HCT116 (cell line): Measurements from ENCODE around the gene ELAC1. TPM values are rescaled to one million over a fixed set of nuclear protein-coding genes. Genes with fewer than 3 reads are reported as not detected.

Source experiments
- ATAC-seq: fragments of 200-7000 bp; cut with Tn5 transposase; 2 replicates; pipeline ENCODE4 v1.9.1; 2020; ENCODE audit warnings: mild to moderate bottlenecking, moderate library complexity
- BruUV-seq: library from RNA; stranded (reverse); fragments of 400-500 nt; replicated peaks from 2 replicates; lab custom pipeline; 2021; lab: Mats Ljungman, UMichigan
- CTCF ChIA-PET: fragments of 300-600 bp; sonication (Branson Sonifier 250); formaldehyde crosslinking; loops from one replicate; lab custom pipeline; 2021; ENCODE audit warnings: antibody characterized with exemption; lab: Charles Lee
- POLR2A ChIA-PET: fragments of 300-600, 350-600 bp; sonication (Branson Sonifier 250); formaldehyde crosslinking; loops from one replicate; lab custom pipeline; 2021; ENCODE audit warnings: antibody characterized with exemption; lab: Charles Lee
- RAD21 ChIA-PET, 2 experiments: fragments of 300-600 bp; sonication (Branson Sonifier 250); formaldehyde crosslinking; loops; one replicate each; lab custom pipeline; 2023; ENCODE audit warnings: low total read pairs in 2 of 2; ENCODE audit not compliant: uncharacterized antibody in 2 of 2, unreplicated experiment in 2 of 2, low non-redundant PET in 1 of 2; lab: Charles Lee
- DNase-seq: peaks from one replicate; pipeline ENCODE4 v3.0.0-alpha.2; 2010; ENCODE audit warnings: low read depth, low spot score
- H2AFZ ChIP-seq: fragments of 200-600 bp; shearing (Covaris generic), sonication (generic); 2 replicates; pipeline ENCODE4 v1.6.1; 2017; ENCODE audit warnings: low read depth, mixed run types, mixed read lengths, antibody characterized with exemption, low read length; ENCODE audit not compliant: poor library complexity, severe bottlenecking
- H3K27ac ChIP-seq: 2 replicates; pipeline ENCODE4 v1.5.1; 2012; ENCODE audit warnings: low read depth, low read length
- H3K27me3 ChIP-seq: fragments of 200-600 bp; sonication (generic); 2 replicates; pipeline ENCODE4 v1.6.1; 2016; ENCODE audit warnings: mixed run types, low read length, mixed read lengths; ENCODE audit not compliant: insufficient read depth
- H3K36me3 ChIP-seq, 2 experiments: fragments of 200-500 bp in 1 of 2; fragments of 200-600 bp in 1 of 2; sonication (Bioruptor generic) in 1 of 2; sonication (generic) in 1 of 2; 2 replicates each; pipeline versions ENCODE4 v1.5.1 to v1.6.1; 2014 to 2016; ENCODE audit warnings: low read length in 2 of 2, inconsistent platforms in 1 of 2, mixed read lengths in 1 of 2, mixed run types in 1 of 2; ENCODE audit not compliant: insufficient read depth in 2 of 2, control insufficient read depth in 1 of 2
- H3K4me1 ChIP-seq, 2 experiments: fragments of 200-600 bp in 1 of 2; sonication (generic) in 1 of 2; 2 replicates each; pipeline versions ENCODE4 v1.5.1 to v1.6.1; 2012 to 2017; ENCODE audit warnings: low read length in 2 of 2, inconsistent platforms in 1 of 2, mild to moderate bottlenecking in 1 of 2, mixed read lengths in 1 of 2, mixed run types in 1 of 2, moderate library complexity in 1 of 2; ENCODE audit not compliant: insufficient read depth in 2 of 2, control insufficient read depth in 1 of 2
- H3K4me2 ChIP-seq: fragments of 200-600 bp; sonication (generic); 2 replicates; pipeline ENCODE4 v1.6.1; 2017; ENCODE audit warnings: mixed run types, low read length, mixed read lengths
- H3K4me3 ChIP-seq, 2 experiments: fragments of 200-600 bp in 1 of 2; sonication (generic) in 1 of 2; replicated peaks in 1 of 2; 2 replicates each; pipeline ENCODE4 v1.5.1; 2011 to 2016; ENCODE audit warnings: low read length in 2 of 2, control low read depth in 1 of 2, low read depth in 1 of 2, mild to moderate bottlenecking in 1 of 2, mixed read lengths in 1 of 2, mixed run types in 1 of 2
- H3K79me2 ChIP-seq: fragments of 200-600 bp; sonication (generic); 2 replicates; pipeline ENCODE4 v1.6.1; 2017; ENCODE audit warnings: mild to moderate bottlenecking, mixed run types, low read length, moderate library complexity, mixed read lengths; ENCODE audit not compliant: insufficient read depth
- H3K9ac ChIP-seq: fragments of 200-600 bp; sonication (generic); 2 replicates; pipeline ENCODE4 v1.6.1; 2016; ENCODE audit warnings: low read length, mixed read lengths
- H3K9me2 ChIP-seq: fragments of 200-600 bp; sonication (generic), shearing (Covaris generic); 2 replicates; pipeline ENCODE4 v1.6.1; 2017; ENCODE audit warnings: mixed run types, mild to moderate bottlenecking, moderate library complexity; ENCODE audit not compliant: insufficient read depth
- H3K9me3 ChIP-seq, 2 experiments: fragments of 200-500 bp in 1 of 2; fragments of 200-600 bp in 1 of 2; sonication (Bioruptor generic) in 1 of 2; sonication (generic) in 1 of 2; 2 replicates each; pipeline ENCODE4 v1.6.1; 2014 to 2017; ENCODE audit warnings: low read length in 2 of 2, mixed read lengths in 2 of 2, inconsistent platforms in 1 of 2, low read depth in 1 of 2, mild to moderate bottlenecking in 1 of 2, mixed run types in 1 of 2, moderate library complexity in 1 of 2; ENCODE audit not compliant: control insufficient read depth in 1 of 2, insufficient read depth in 1 of 2
- H4K20me1 ChIP-seq: fragments of 200-600 bp; sonication (generic), shearing (Covaris generic); 2 replicates; pipeline ENCODE4 v1.6.1; 2017; ENCODE audit warnings: mixed run types, mild to moderate bottlenecking, moderate library complexity; ENCODE audit not compliant: insufficient read depth
- CBX3 ChIP-seq: IDR thresholded peaks from 2 replicates; pipeline ENCODE4 v1.6.1; 2012; ENCODE audit warnings: low read depth
- CEBPB ChIP-seq: IDR thresholded peaks from 2 replicates; pipeline ENCODE4 v1.6.1; 2012; ENCODE audit warnings: low read depth
- CTCF ChIP-seq, 3 experiments: fragments of 200-600 bp in 1 of 3; sonication (generic) in 1 of 3; IDR thresholded peaks in 2 of 3; conservative IDR thresholded peaks in 1 of 3; 2 replicates each; pipeline ENCODE4 v1.5.1; 2012 to 2017; ENCODE audit warnings: low read depth in 2 of 3, low read length in 2 of 3, antibody characterized with exemption in 1 of 3, borderline replicate concordance in 1 of 3, control low read depth in 1 of 3, mild to moderate bottlenecking in 1 of 3, mixed read lengths in 1 of 3, mixed run types in 1 of 3, moderate library complexity in 1 of 3; ENCODE audit not compliant: insufficient read depth in 1 of 3
- EGR1 ChIP-seq: IDR thresholded peaks from 2 replicates; pipeline ENCODE4 v1.6.1; 2012; ENCODE audit warnings: low read depth
- FOSL1 ChIP-seq: IDR thresholded peaks from 2 replicates; pipeline ENCODE4 v1.6.1; 2012; ENCODE audit warnings: low read depth
- JUND ChIP-seq: IDR thresholded peaks from 2 replicates; pipeline ENCODE4 v1.6.1; 2012
- POLR2A ChIP-seq: IDR thresholded peaks from 2 replicates; pipeline ENCODE4 v1.7.0; 2011; ENCODE audit warnings: borderline replicate concordance; ENCODE audit not compliant: insufficient read depth, insufficient read length; ENCODE audit errors: extremely low read depth
- POLR2AphosphoS5 ChIP-seq: IDR thresholded peaks from 2 replicates; pipeline ENCODE4 v1.6.1; 2011; ENCODE audit warnings: mild to moderate bottlenecking, low read depth, low read length, moderate library complexity
- RAD21 ChIP-seq: IDR thresholded peaks from 2 replicates; pipeline ENCODE4 v1.6.1; 2012; ENCODE audit warnings: low read depth, mild to moderate bottlenecking
- SRF ChIP-seq: IDR thresholded peaks from 2 replicates; pipeline ENCODE4 v1.6.1; 2012; ENCODE audit warnings: low read depth
- TCF7L2 ChIP-seq: IDR thresholded peaks from 2 replicates; pipeline ENCODE4 v1.7.0; 2011; ENCODE audit warnings: borderline replicate concordance, inconsistent platforms; ENCODE audit not compliant: insufficient read depth, insufficient read length; ENCODE audit errors: extremely low read depth
- ZFX ChIP-seq: fragments of 450-650 bp; IDR thresholded peaks from 2 replicates; pipeline ENCODE4 v1.6.1; 2017
- ZNF274 ChIP-seq: fragments of 200-500 bp; sonication (Bioruptor generic); IDR thresholded peaks from 2 replicates; pipeline ENCODE4 v1.6.1; 2014; ENCODE audit warnings: mild to moderate bottlenecking, low read depth, low read length, inconsistent platforms
- intact Hi-C: fragments of 100-400 bp; cut with micrococcal nuclease; formaldehyde crosslinking; loops from 2 replicates; pipeline ENCODE4 v1.10.0; 2022
- total RNA-seq: library from RNA; stranded (reverse); gene quantifications from one replicate; pipeline ENCODE4 v1.2.1, GENCODE V29; 2021; ENCODE audit not compliant: unreplicated experiment
- TF ChIP-seq, protein P1 (sequence below): IDR thresholded peaks from 2 replicates; pipeline ENCODE4 v1.6.1; 2012
- TF ChIP-seq, protein P2 (sequence below): IDR thresholded peaks from 2 replicates; pipeline ENCODE4 v1.6.1; 2012; ENCODE audit warnings: low read depth

The ELAC1 gene
- total RNA-seq, 1 experiment from 2014 or later = 8.6 TPM

- no peak for ATAC-seq
- intact Hi-C loops = no loop called here
- no peaks in the 10 kb centered on the region for H3K4me1 ChIP-seq
- no peak for DNase-seq
- no TSS peak for BruUV-seq
- no peaks in the 10 kb centered on the region for H3K27me3 ChIP-seq
- no peaks in the 10 kb centered on the region for H3K79me2 ChIP-seq
- TF ChIP-seq EGR1 = no peak
- no peak for TF ChIP-seq CEBPB
- no peak for TF ChIP-seq JUND
- TF ChIP-seq RAD21 = no peak
- TF ChIP-seq ZNF274 = no peak
- TF ChIP-seq ZFX = no peak
- TF ChIP-seq, protein P1, sequence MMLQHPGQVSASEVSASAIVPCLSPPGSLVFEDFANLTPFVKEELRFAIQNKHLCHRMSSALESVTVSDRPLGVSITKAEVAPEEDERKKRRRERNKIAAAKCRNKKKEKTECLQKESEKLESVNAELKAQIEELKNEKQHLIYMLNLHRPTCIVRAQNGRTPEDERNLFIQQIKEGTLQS = no peak
- TF ChIP-seq POLR2AphosphoS5 = no peak
- no peak for TF ChIP-seq FOSL1
- no peak for TF ChIP-seq POLR2A
- TF ChIP-seq SRF = no peak
- TF ChIP-seq CBX3 = no peak
- no peak for TF ChIP-seq TCF7L2
- TF ChIP-seq, protein P2, sequence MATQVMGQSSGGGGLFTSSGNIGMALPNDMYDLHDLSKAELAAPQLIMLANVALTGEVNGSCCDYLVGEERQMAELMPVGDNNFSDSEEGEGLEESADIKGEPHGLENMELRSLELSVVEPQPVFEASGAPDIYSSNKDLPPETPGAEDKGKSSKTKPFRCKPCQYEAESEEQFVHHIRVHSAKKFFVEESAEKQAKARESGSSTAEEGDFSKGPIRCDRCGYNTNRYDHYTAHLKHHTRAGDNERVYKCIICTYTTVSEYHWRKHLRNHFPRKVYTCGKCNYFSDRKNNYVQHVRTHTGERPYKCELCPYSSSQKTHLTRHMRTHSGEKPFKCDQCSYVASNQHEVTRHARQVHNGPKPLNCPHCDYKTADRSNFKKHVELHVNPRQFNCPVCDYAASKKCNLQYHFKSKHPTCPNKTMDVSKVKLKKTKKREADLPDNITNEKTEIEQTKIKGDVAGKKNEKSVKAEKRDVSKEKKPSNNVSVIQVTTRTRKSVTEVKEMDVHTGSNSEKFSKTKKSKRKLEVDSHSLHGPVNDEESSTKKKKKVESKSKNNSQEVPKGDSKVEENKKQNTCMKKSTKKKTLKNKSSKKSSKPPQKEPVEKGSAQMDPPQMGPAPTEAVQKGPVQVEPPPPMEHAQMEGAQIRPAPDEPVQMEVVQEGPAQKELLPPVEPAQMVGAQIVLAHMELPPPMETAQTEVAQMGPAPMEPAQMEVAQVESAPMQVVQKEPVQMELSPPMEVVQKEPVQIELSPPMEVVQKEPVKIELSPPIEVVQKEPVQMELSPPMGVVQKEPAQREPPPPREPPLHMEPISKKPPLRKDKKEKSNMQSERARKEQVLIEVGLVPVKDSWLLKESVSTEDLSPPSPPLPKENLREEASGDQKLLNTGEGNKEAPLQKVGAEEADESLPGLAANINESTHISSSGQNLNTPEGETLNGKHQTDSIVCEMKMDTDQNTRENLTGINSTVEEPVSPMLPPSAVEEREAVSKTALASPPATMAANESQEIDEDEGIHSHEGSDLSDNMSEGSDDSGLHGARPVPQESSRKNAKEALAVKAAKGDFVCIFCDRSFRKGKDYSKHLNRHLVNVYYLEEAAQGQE = no peak
- TF ChIP-seq CTCF (IDR thresholded peaks at IDR 0.05 in 2 of 3, conservative IDR thresholded peaks at IDR 0.05 in 1 of 3; ENCODE audit: borderline replicate concordance in 1 of 3, insufficient read depth in 1 of 3, low read depth in 2 of 3, low read length in 2 of 3) = no peak
- TF ChIP-seq, all 23 proteins: peak for 0
- POLR2A ChIA-PET = no interaction called here
- Histone ChIP-seq H3K9me3 (no peaks in the 10 kb centered on the region), H3K9ac (no peak overlapping the region), H3K27ac (no peak overlapping the region), H3K36me3 (no peaks in the 10 kb centered on the region), H3K4me3 (no peak overlapping the region), H4K20me1 (no peaks in the 10 kb centered on the region), H3K9me2 (no peaks in the 10 kb centered on the region), H3K4me2 (no peak overlapping the region), H2AFZ (no peak overlapping the region)
- CTCF ChIA-PET = no interaction called here
- RAD21 ChIA-PET = interaction anchor here in 1 of 2 experiments (0.5 kb wide), 1 partner anchor 138 kb away, joined by 3 read pairs; no protein-coding TSS in a partner anchor
Observed at GRCh38 chr18:51007790-51008139, 39.9 kb downstream of the ELAC1 start.
